ENCODE results near the gene COL5A1. TPM values are rescaled to one million over a fixed set of nuclear protein-coding genes. Genes with fewer than 3 reads are reported as not detected.
A peak's percentile ranks its signal among the peaks of the same experiment; 100 is the strongest.

Gene COL5A1
- total RNA-seq, 2 donors from 2014 or later, result 10.9 to 22.0 TPM

- no peak overlapping the region for H3K27ac ChIP-seq
- no peaks in the 10 kb centered on the region for H3K4me1 ChIP-seq
- no peak for DNase-seq (ENCODE audit: low spot score)
- peaks cover 6% of the 10 kb centered on the region for H3K36me3 ChIP-seq
- H3K27me3 ChIP-seq, result no peaks in the 10 kb centered on the region
- no peak for TF ChIP-seq CTCF (IDR thresholded peaks at IDR 0.05)
- no peaks in the 10 kb centered on the region for H3K9me3 ChIP-seq
- H3K4me3 ChIP-seq, result no peak overlapping the region
These were observed 119.3 kb downstream of the COL5A1 start for GRCh38 chr9:134760750-134761420.

GRCh38 chr9:134764473-134765269 is 123.1 kb downstream of the COL5A1 start:
- no peak for DNase-seq (ENCODE audit: low spot score)
- Histone ChIP-seq H3K9me3 (no peaks in the 10 kb centered on the region), H3K4me3 (no peak overlapping the region), H3K36me3 (peaks cover 6% of the 10 kb centered on the region), H3K27me3 (no peaks in the 10 kb centered on the region), H3K27ac (no peak overlapping the region), H3K4me1 (no peaks in the 10 kb centered on the region)
- no peak for TF ChIP-seq CTCF (IDR thresholded peaks at IDR 0.05)

- Histone ChIP-seq H3K27ac (no peak overlapping the region), H3K36me3 (peaks cover 6% of the 10 kb centered on the region)
These were observed 124.2 kb downstream of the COL5A1 start for GRCh38 chr9:134765785-134766184.

GRCh38 chr9:134766587-134766986 is 125.0 kb downstream of the COL5A1 start:
- H3K27me3 ChIP-seq, result no peaks in the 10 kb centered on the region
- H3K4me1 ChIP-seq, result peaks cover 0 to 9% of the 10 kb centered on the region in 2 donors
- no peak overlapping the region for H3K27ac ChIP-seq
- no peak for TF ChIP-seq CTCF (IDR thresholded peaks at IDR 0.05)
- H3K36me3 ChIP-seq, result peaks cover 3% of the 10 kb centered on the region
- no peak for DNase-seq (ENCODE audit: low spot score)
- no peaks in the 10 kb centered on the region for H3K9me3 ChIP-seq
- H3K4me3 ChIP-seq, result no peak overlapping the region

More at GRCh38 chr9:134765785-134766184, 124.2 kb downstream of the COL5A1 start:
- no peak overlapping the region for H3K4me3 ChIP-seq
- no peak for TF ChIP-seq CTCF (IDR thresholded peaks at IDR 0.05)
- DNase-seq (ENCODE audit: low spot score), result no peak
- H3K9me3 ChIP-seq, result no peaks in the 10 kb centered on the region
- no peaks in the 10 kb centered on the region for H3K27me3 ChIP-seq
- peaks cover 0 to 1% of the 10 kb centered on the region in 2 donors for H3K4me1 ChIP-seq

GRCh38 chr9:134768332-134768708 is 126.7 kb downstream of the COL5A1 start:
- DNase-seq (ENCODE audit: low spot score), result no peak
- H3K4me1 ChIP-seq, result peaks cover 0 to 10% of the 10 kb centered on the region in 2 donors
- no peak overlapping the region for H3K4me3 ChIP-seq
- TF ChIP-seq CTCF (IDR thresholded peaks at IDR 0.05), result no peak
- H3K9me3 ChIP-seq, result no peaks in the 10 kb centered on the region
- H3K36me3 ChIP-seq, result no peaks in the 10 kb centered on the region
- peak overlapping the region; percentile 43 to 62 for H3K27ac ChIP-seq
- H3K27me3 ChIP-seq, result no peaks in the 10 kb centered on the region

Measured in right atrium auricular region (tissue), 2 donors.